ENCODE results near the gene TEX35.
"Not testable (repeated sequence)": the region's sequence is repeated elsewhere in the genome, so short reads cannot be mapped to it uniquely, and the experiment has no call there.

Gene TEX35

GRCh38 chr1:178548108-178548507, 35.2 kb downstream of the TEX35 start:
- Histone ChIP-seq H3K27ac (ENCODE audit: low read depth, low read length) (no peak overlapping the region), H3K27me3 (ENCODE audit: control insufficient read depth in 5 of 5, insufficient read depth in 4 of 5, low read length in 5 of 5) (no peaks in the 10 kb centered on the region), H3K4me1 (ENCODE audit: control insufficient read depth in 5 of 5, insufficient read depth in 5 of 5, low read length in 5 of 5) (peaks cover 0 to 5% (median 4%) of the 10 kb centered on the region in 5 donors), H3K9me3 (ENCODE audit: control insufficient read depth in 5 of 5, low read length in 5 of 5) (no peaks in the 10 kb centered on the region), H3K36me3 (ENCODE audit: control insufficient read depth in 5 of 5, insufficient read depth in 5 of 5, low read length in 5 of 5) (peaks cover 0 to 6% (median 0%) of the 10 kb centered on the region in 5 donors), H3K4me3 (ENCODE audit: low read depth in 1 of 5, low read length in 5 of 5) (no peak overlapping the region), H3K9ac (ENCODE audit: low read length in 5 of 5) (no peak overlapping the region)

GRCh38 chr1:178551307-178551706, 38.4 kb downstream of the TEX35 start:
- Histone ChIP-seq H3K9me3 (ENCODE audit: control insufficient read depth in 5 of 5, low read length in 5 of 5) (no peaks in the 10 kb centered on the region), H3K27me3 (ENCODE audit: control insufficient read depth in 5 of 5, insufficient read depth in 4 of 5, low read length in 5 of 5) (no peaks in the 10 kb centered on the region), H3K27ac (ENCODE audit: low read depth, low read length) (no peak overlapping the region), H3K4me1 (ENCODE audit: control insufficient read depth in 5 of 5, insufficient read depth in 5 of 5, low read length in 5 of 5) (no peaks in the 10 kb centered on the region), H3K36me3 (ENCODE audit: control insufficient read depth in 5 of 5, insufficient read depth in 5 of 5, low read length in 5 of 5) (peaks cover 0 to 3% (median 0%) of the 10 kb centered on the region in 5 donors), H3K4me3 (ENCODE audit: low read depth in 1 of 5, low read length in 5 of 5) (no peak overlapping the region), H3K9ac (ENCODE audit: low read length in 5 of 5) (no peak overlapping the region)

GRCh38 chr1:178551940-178552339, 39.0 kb downstream of the TEX35 start:
- Histone ChIP-seq H3K9ac (ENCODE audit: low read length in 5 of 5) (no peak overlapping the region), H3K27ac (ENCODE audit: low read depth, low read length) (no peak overlapping the region), H3K36me3 (ENCODE audit: control insufficient read depth in 5 of 5, insufficient read depth in 5 of 5, low read length in 5 of 5) (peaks cover 0 to 3% (median 0%) of the 10 kb centered on the region in 5 donors), H3K4me3 (ENCODE audit: low read depth in 1 of 5, low read length in 5 of 5) (no peak overlapping the region), H3K9me3 (ENCODE audit: control insufficient read depth in 5 of 5, low read length in 5 of 5) (no peaks in the 10 kb centered on the region), H3K4me1 (ENCODE audit: control insufficient read depth in 5 of 5, insufficient read depth in 5 of 5, low read length in 5 of 5) (no peaks in the 10 kb centered on the region), H3K27me3 (ENCODE audit: control insufficient read depth in 5 of 5, insufficient read depth in 4 of 5, low read length in 5 of 5) (no peaks in the 10 kb centered on the region)

GRCh38 chr1:178552856-178553255, 39.9 kb downstream of the TEX35 start:
- no peaks in the 10 kb centered on the region for H3K4me1 ChIP-seq (ENCODE audit: control insufficient read depth in 5 of 5, insufficient read depth in 5 of 5, low read length in 5 of 5)
- peaks cover 0 to 3% (median 0%) of the 10 kb centered on the region in 5 donors for H3K36me3 ChIP-seq (ENCODE audit: control insufficient read depth in 5 of 5, insufficient read depth in 5 of 5, low read length in 5 of 5)
- H3K9ac ChIP-seq (ENCODE audit: low read length in 5 of 5) = no peak overlapping the region
- H3K27ac ChIP-seq (ENCODE audit: low read depth, low read length) = no peak overlapping the region
- H3K27me3 ChIP-seq (ENCODE audit: control insufficient read depth in 5 of 5, insufficient read depth in 4 of 5, low read length in 5 of 5) = no peaks in the 10 kb centered on the region
- H3K9me3 ChIP-seq (ENCODE audit: control insufficient read depth in 5 of 5, low read length in 5 of 5) = no peaks in the 10 kb centered on the region
- H3K4me3 ChIP-seq (ENCODE audit: low read depth in 1 of 5, low read length in 5 of 5) = no peak overlapping the region

- not testable (repeated sequence) for H3K27me3 ChIP-seq (ENCODE audit: control insufficient read depth in 5 of 5, insufficient read depth in 4 of 5, low read length in 5 of 5); H3K9me3 ChIP-seq (ENCODE audit: control insufficient read depth in 5 of 5, low read length in 5 of 5); H3K9ac ChIP-seq (ENCODE audit: low read length in 5 of 5); H3K36me3 ChIP-seq (ENCODE audit: control insufficient read depth in 5 of 5, insufficient read depth in 5 of 5, low read length in 5 of 5); H3K4me1 ChIP-seq (ENCODE audit: control insufficient read depth in 5 of 5, insufficient read depth in 5 of 5, low read length in 5 of 5); H3K4me3 ChIP-seq (ENCODE audit: low read depth in 1 of 5, low read length in 5 of 5); H3K27ac ChIP-seq (ENCODE audit: low read depth, low read length)
Observed at GRCh38 chr1:178554351-178554750, 41.4 kb downstream of the TEX35 start.

GRCh38 chr1:178555613-178556012, 42.7 kb downstream of the TEX35 start:
- H3K4me3 ChIP-seq (ENCODE audit: low read depth in 1 of 5, low read length in 5 of 5); H3K9me3 ChIP-seq (ENCODE audit: control insufficient read depth in 5 of 5, low read length in 5 of 5); H3K27me3 ChIP-seq (ENCODE audit: control insufficient read depth in 5 of 5, insufficient read depth in 4 of 5, low read length in 5 of 5); H3K4me1 ChIP-seq (ENCODE audit: control insufficient read depth in 5 of 5, insufficient read depth in 5 of 5, low read length in 5 of 5); H3K27ac ChIP-seq (ENCODE audit: low read depth, low read length); H3K36me3 ChIP-seq (ENCODE audit: control insufficient read depth in 5 of 5, insufficient read depth in 5 of 5, low read length in 5 of 5); H3K9ac ChIP-seq (ENCODE audit: low read length in 5 of 5): not testable (repeated sequence)

- H3K27ac ChIP-seq (ENCODE audit: low read depth, low read length); H3K27me3 ChIP-seq (ENCODE audit: control insufficient read depth in 5 of 5, insufficient read depth in 4 of 5, low read length in 5 of 5); H3K4me3 ChIP-seq (ENCODE audit: low read depth in 1 of 5, low read length in 5 of 5); H3K9me3 ChIP-seq (ENCODE audit: control insufficient read depth in 5 of 5, low read length in 5 of 5); H3K9ac ChIP-seq (ENCODE audit: low read length in 5 of 5); H3K36me3 ChIP-seq (ENCODE audit: control insufficient read depth in 5 of 5, insufficient read depth in 5 of 5, low read length in 5 of 5); H3K4me1 ChIP-seq (ENCODE audit: control insufficient read depth in 5 of 5, insufficient read depth in 5 of 5, low read length in 5 of 5): not testable (repeated sequence)
Observed at GRCh38 chr1:178558816-178559215, 45.9 kb downstream of the TEX35 start.

- Histone ChIP-seq H3K27ac (ENCODE audit: low read depth, low read length) (no peak overlapping the region), H3K27me3 (ENCODE audit: control insufficient read depth in 5 of 5, insufficient read depth in 4 of 5, low read length in 5 of 5) (no peaks in the 10 kb centered on the region), H3K4me1 (ENCODE audit: control insufficient read depth in 5 of 5, insufficient read depth in 5 of 5, low read length in 5 of 5) (no peaks in the 10 kb centered on the region), H3K36me3 (ENCODE audit: control insufficient read depth in 5 of 5, insufficient read depth in 5 of 5, low read length in 5 of 5) (no peaks in the 10 kb centered on the region), H3K9me3 (ENCODE audit: control insufficient read depth in 5 of 5, low read length in 5 of 5) (no peaks in the 10 kb centered on the region), H3K4me3 (ENCODE audit: low read depth in 1 of 5, low read length in 5 of 5) (no peak overlapping the region), H3K9ac (ENCODE audit: low read length in 5 of 5) (no peak overlapping the region)
Observed at GRCh38 chr1:178560871-178561376, 48.0 kb downstream of the TEX35 start.

- H3K36me3 ChIP-seq (ENCODE audit: control insufficient read depth in 5 of 5, insufficient read depth in 5 of 5, low read length in 5 of 5) = no peaks in the 10 kb centered on the region
- no peak overlapping the region for H3K4me3 ChIP-seq (ENCODE audit: low read depth in 1 of 5, low read length in 5 of 5)
- H3K4me1 ChIP-seq (ENCODE audit: control insufficient read depth in 5 of 5, insufficient read depth in 5 of 5, low read length in 5 of 5) = no peaks in the 10 kb centered on the region
- no peak overlapping the region for H3K9ac ChIP-seq (ENCODE audit: low read length in 5 of 5)
- H3K27ac ChIP-seq (ENCODE audit: low read depth, low read length) = no peak overlapping the region
- H3K27me3 ChIP-seq (ENCODE audit: control insufficient read depth in 5 of 5, insufficient read depth in 4 of 5, low read length in 5 of 5) = no peaks in the 10 kb centered on the region
- H3K9me3 ChIP-seq (ENCODE audit: control insufficient read depth in 5 of 5, low read length in 5 of 5) = peaks cover 0 to 6% (median 0%) of the 10 kb centered on the region in 5 donors
Observed at GRCh38 chr1:178563099-178563820, 50.4 kb downstream of the TEX35 start.

- Histone ChIP-seq H3K36me3 (ENCODE audit: control insufficient read depth in 5 of 5, insufficient read depth in 5 of 5, low read length in 5 of 5) (no peaks in the 10 kb centered on the region), H3K4me1 (ENCODE audit: control insufficient read depth in 5 of 5, insufficient read depth in 5 of 5, low read length in 5 of 5) (no peaks in the 10 kb centered on the region), H3K4me3 (ENCODE audit: low read depth in 1 of 5, low read length in 5 of 5) (no peak overlapping the region), H3K9ac (ENCODE audit: low read length in 5 of 5) (peak overlapping the region in 1 of 5 donors; percentile 30), H3K27me3 (ENCODE audit: control insufficient read depth in 5 of 5, insufficient read depth in 4 of 5, low read length in 5 of 5) (no peaks in the 10 kb centered on the region), H3K9me3 (ENCODE audit: control insufficient read depth in 5 of 5, low read length in 5 of 5) (peaks cover 0 to 6% (median 0%) of the 10 kb centered on the region in 5 donors), H3K27ac (ENCODE audit: low read depth, low read length) (no peak overlapping the region)
Observed at GRCh38 chr1:178564086-178564782, 51.3 kb downstream of the TEX35 start.

All from subcutaneous abdominal adipose tissue (tissue), 5 donors.